GM10266 (cell line): ENCODE results near the gene FOXO3.
"Not testable (repeated sequence)": the region's sequence is repeated elsewhere in the genome, so short reads cannot be mapped to it uniquely, and the experiment has no call there.

Experiments
- DNase-seq: peaks from one replicate; pipeline ENCODE4 v3.0.0; 2012; ENCODE audit errors: extremely low spot score
- TF ChIP-seq, protein P1 (sequence below): IDR thresholded peaks from 2 replicates; pipeline ENCODE4 v1.5.1; 2012; ENCODE audit warnings: mild to moderate bottlenecking, low read depth; ENCODE audit not compliant: control insufficient read depth, insufficient read depth; ENCODE audit errors: missing control alignments

The FOXO3 gene

DNA sequence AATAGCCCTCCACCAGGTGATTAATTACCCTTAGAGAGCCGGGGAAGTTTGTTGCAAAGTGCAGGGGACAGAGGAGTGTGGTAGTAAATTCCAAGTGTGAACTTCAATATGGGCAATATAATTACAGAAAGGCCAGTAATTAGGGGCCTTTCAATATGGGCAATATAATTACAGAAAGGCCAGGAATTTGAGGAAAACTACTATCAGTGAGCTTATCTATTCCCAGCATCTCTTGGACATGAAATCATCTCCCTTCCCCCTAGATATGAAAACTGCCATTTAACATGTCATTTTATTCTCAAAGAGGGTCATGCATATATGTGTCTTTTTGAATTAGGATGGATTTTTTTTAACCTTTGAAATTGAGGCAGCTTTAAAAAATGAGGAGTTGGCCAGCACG is 102.0 kb downstream of the FOXO3 start:
- TF ChIP-seq, protein P1, sequence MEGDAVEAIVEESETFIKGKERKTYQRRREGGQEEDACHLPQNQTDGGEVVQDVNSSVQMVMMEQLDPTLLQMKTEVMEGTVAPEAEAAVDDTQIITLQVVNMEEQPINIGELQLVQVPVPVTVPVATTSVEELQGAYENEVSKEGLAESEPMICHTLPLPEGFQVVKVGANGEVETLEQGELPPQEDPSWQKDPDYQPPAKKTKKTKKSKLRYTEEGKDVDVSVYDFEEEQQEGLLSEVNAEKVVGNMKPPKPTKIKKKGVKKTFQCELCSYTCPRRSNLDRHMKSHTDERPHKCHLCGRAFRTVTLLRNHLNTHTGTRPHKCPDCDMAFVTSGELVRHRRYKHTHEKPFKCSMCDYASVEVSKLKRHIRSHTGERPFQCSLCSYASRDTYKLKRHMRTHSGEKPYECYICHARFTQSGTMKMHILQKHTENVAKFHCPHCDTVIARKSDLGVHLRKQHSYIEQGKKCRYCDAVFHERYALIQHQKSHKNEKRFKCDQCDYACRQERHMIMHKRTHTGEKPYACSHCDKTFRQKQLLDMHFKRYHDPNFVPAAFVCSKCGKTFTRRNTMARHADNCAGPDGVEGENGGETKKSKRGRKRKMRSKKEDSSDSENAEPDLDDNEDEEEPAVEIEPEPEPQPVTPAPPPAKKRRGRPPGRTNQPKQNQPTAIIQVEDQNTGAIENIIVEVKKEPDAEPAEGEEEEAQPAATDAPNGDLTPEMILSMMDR = no peak
- DNase-seq = no peak

DNA sequence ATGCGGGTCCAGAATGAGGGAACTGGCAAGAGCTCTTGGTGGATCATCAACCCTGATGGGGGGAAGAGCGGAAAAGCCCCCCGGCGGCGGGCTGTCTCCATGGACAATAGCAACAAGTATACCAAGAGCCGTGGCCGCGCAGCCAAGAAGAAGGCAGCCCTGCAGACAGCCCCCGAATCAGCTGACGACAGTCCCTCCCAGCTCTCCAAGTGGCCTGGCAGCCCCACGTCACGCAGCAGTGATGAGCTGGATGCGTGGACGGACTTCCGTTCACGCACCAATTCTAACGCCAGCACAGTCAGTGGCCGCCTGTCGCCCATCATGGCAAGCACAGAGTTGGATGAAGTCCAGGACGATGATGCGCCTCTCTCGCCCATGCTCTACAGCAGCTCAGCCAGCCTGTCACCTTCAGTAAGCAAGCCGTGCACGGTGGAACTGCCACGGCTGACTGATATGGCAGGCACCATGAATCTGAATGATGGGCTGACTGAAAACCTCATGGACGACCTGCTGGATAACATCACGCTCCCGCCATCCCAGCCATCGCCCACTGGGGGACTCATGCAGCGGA is 102.9 kb downstream of the FOXO3 start:
- DNase-seq = not testable (repeated sequence)

DNA sequence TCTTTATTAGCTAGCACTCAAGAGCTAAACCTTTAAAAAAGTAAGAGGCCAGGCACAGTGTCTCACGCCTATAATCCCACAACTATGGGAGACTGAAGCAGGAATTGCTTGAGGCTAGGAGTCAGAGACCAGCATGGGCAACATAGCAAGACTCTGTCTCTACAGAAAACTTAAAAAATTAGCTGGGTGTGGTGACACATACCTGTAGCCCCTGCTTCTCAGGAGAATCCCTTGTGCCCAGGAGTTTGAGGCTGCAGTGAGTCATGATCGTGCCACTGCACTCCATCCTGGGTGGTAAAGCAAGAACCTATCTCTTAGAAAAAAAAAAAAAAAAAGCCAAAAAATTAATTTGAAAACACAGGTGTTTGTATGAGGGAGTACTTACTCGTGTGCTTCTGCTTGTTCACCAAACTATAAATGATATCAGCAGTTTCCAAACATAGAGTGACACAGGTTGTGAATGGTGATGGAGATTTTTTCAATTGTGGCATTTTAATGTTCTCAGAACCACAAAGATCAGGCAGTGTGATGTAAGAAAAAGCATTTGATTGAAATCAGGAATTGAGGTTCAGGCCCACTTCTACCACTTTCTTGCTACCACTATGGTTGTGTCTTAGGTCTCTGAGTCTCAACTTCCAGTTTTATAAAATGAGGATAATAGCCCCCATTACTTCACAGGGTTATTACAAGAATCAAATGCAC is 104.9 kb downstream of the FOXO3 start:
- DNase-seq = no peak
- TF ChIP-seq, protein P1 = no peak

DNA sequence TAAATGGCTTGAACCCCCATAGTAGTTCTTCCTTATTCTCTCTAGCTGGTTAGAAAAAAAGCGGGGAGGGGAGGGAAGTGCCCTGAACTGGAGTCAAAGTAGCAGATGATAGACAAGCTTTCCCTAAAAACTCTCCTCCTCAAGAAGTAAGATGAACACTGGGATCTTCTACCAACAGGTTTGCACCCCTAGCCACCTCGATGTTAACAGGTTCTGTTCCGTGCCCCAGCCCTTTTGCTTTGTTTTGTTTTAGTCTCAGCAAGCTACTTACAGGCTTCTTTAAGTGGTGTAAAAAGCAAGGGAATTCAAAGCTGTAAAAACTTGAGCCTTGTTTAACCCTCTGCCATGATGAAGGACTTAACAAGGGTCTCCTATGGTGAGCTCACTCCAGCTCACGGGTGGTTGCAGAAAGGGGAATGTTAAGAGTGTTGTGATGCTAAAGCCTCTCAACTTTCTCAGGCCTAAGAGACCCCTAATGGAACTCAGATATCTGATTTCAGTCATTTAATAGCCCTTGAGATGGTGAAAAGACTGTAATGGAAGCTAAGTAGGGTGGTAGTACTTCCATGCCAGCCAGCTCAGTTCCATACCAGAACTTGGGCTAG is 106.0 kb downstream of the FOXO3 start:
- TF ChIP-seq, protein P1 = no peak

DNA sequence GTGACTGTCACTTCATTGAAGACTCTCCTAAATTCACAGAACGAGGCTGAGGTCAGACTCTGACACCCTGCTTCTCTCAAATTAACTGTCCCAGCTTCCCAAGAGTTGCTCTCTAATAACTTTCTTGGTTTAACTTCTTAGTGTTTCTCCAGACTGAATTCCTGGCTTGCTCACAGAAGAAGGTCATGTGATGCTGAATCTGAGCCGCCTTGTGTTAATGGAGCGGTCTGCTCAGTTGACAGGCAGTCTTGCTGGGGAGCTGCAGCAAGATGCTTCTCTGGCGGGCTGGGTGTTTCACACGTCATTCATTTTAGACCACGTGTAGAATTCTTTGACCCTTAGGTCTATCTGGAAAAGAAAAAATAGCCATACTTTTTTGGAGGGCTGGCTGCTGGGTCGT is 107.3 kb downstream of the FOXO3 start:
- TF ChIP-seq, protein P1 = no peak
- DNase-seq = no peak

More for the DNA sequence above, 106.0 kb downstream of the FOXO3 start:
- DNase-seq = no peak

DNA sequence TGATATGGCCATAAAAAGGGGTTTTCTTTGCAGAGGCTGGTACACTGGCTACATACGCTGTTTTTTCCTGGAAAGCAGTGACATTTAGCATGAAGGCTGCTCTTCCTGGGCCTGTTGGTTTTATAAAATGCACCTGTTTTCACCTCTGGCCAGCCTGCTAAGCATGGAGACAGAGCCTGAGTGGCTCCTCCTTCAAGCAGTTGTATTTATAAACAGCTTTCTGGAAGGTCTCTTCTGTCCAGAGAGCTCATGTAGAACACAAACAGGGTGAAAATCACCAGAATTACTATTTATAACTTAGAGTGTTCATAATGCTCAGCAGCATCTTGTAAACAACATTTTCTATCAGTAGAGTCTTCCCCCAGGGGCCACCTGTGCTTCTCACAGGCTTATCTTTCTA is 109.0 kb downstream of the FOXO3 start:
- TF ChIP-seq, protein P1 = no peak

DNA sequence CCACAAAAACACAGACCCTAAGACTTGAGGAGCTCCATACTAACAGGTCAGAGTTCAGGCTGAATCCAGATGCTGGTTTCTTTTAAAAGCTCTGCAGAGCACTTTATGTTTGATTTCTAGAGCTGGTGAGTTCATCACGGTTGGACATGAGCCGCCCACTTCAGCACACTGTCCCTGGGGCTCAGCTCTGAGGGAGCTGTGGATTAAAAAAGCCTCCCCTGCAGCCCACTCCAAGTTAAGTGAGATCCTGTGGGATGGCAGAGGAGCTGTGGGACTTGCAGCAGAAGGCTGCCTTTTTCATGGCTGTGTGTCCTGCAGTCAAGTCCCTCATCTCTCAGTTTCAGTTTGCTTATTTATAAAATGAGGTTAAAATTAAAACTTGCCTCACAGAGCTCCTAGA is 110.5 kb downstream of the FOXO3 start:
- no peak for DNase-seq

More for the DNA sequence above, 109.0 kb downstream of the FOXO3 start:
- no peak for DNase-seq

More for the DNA sequence above, 110.5 kb downstream of the FOXO3 start:
- TF ChIP-seq, protein P1 = no peak
